Measurements from ENCODE around the gene FGD2.

DNA sequence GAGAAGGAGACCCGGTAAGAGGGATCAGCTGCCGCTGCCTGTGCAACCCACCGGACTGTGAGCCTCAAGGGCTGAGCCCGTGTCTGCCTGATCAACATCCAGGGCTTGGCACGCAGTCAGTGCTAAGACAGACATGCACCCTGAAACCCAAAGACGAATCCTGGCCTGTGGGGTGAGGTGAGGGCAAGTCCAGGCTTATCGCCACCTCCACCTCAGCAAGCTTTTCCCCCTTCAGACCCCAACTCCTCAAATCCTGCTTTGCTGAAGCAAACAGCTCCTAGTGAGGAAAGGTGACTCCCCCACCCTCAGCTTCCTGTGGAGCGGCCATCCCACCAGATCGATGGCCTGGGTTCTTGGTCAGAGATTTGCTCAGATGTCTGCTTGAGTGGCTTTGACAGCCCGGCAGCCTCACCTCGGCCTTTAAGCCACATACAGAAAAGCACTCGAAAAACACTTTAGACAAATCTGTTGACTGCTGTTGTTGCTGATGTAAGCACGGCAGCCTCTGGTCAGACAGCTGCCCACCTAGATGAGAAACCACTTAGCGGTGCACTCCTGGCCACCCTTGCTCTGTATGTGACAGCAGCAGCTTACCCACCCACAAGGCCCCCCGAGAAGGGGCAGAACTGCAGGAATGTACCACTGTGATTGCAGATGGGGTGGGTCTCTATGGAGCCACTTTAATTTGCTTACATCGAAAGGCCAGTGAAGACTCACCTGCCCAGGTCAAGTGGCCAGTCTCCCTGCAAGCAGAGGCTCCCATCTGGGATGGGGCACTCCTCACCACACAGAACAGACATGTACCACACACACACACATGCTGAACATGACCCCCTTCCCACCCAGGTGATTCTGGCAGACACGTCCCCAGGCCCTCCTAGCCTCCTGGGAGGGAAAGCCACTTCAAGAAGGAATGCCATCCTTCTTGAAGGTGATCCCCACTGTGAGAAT is 34.3 kb upstream of the FGD2 start:
- TF ChIP-seq CTCF (conservative IDR thresholded peaks at IDR 0.05; ENCODE audit: low read depth in 2 of 2) (no peak), ZNF331 (CRISPR knock-in tag; IDR thresholded peaks at IDR 0.05; ENCODE audit: low read depth) (no peak), REST (IDR thresholded peaks at IDR 0.05; ENCODE audit: unreplicated experiment) (no peak), EZH2 (IDR thresholded peaks at IDR 0.05; ENCODE audit: low read depth, unreplicated experiment) (no peak), JUNB (IDR thresholded peaks at IDR 0.05; ENCODE audit: unreplicated experiment) (no peak), EZH2phosphoT487 (IDR thresholded peaks at IDR 0.05; ENCODE audit: unreplicated experiment) (no peak), POLR2AphosphoS5 (IDR thresholded peaks at IDR 0.05; ENCODE audit: low read depth) (no peak), NANOG (IDR thresholded peaks at IDR 0.05; ENCODE audit: borderline replicate concordance) (no peak), CREB1 (CRISPR knock-in tag; IDR thresholded peaks at IDR 0.05; ENCODE audit: low read depth) (no peak), ZNF114 (CRISPR knock-in tag; IDR thresholded peaks at IDR 0.05) (no peak), ETS1 (IDR thresholded peaks at IDR 0.05) (no peak)
- TF ChIP-seq, protein P1, sequence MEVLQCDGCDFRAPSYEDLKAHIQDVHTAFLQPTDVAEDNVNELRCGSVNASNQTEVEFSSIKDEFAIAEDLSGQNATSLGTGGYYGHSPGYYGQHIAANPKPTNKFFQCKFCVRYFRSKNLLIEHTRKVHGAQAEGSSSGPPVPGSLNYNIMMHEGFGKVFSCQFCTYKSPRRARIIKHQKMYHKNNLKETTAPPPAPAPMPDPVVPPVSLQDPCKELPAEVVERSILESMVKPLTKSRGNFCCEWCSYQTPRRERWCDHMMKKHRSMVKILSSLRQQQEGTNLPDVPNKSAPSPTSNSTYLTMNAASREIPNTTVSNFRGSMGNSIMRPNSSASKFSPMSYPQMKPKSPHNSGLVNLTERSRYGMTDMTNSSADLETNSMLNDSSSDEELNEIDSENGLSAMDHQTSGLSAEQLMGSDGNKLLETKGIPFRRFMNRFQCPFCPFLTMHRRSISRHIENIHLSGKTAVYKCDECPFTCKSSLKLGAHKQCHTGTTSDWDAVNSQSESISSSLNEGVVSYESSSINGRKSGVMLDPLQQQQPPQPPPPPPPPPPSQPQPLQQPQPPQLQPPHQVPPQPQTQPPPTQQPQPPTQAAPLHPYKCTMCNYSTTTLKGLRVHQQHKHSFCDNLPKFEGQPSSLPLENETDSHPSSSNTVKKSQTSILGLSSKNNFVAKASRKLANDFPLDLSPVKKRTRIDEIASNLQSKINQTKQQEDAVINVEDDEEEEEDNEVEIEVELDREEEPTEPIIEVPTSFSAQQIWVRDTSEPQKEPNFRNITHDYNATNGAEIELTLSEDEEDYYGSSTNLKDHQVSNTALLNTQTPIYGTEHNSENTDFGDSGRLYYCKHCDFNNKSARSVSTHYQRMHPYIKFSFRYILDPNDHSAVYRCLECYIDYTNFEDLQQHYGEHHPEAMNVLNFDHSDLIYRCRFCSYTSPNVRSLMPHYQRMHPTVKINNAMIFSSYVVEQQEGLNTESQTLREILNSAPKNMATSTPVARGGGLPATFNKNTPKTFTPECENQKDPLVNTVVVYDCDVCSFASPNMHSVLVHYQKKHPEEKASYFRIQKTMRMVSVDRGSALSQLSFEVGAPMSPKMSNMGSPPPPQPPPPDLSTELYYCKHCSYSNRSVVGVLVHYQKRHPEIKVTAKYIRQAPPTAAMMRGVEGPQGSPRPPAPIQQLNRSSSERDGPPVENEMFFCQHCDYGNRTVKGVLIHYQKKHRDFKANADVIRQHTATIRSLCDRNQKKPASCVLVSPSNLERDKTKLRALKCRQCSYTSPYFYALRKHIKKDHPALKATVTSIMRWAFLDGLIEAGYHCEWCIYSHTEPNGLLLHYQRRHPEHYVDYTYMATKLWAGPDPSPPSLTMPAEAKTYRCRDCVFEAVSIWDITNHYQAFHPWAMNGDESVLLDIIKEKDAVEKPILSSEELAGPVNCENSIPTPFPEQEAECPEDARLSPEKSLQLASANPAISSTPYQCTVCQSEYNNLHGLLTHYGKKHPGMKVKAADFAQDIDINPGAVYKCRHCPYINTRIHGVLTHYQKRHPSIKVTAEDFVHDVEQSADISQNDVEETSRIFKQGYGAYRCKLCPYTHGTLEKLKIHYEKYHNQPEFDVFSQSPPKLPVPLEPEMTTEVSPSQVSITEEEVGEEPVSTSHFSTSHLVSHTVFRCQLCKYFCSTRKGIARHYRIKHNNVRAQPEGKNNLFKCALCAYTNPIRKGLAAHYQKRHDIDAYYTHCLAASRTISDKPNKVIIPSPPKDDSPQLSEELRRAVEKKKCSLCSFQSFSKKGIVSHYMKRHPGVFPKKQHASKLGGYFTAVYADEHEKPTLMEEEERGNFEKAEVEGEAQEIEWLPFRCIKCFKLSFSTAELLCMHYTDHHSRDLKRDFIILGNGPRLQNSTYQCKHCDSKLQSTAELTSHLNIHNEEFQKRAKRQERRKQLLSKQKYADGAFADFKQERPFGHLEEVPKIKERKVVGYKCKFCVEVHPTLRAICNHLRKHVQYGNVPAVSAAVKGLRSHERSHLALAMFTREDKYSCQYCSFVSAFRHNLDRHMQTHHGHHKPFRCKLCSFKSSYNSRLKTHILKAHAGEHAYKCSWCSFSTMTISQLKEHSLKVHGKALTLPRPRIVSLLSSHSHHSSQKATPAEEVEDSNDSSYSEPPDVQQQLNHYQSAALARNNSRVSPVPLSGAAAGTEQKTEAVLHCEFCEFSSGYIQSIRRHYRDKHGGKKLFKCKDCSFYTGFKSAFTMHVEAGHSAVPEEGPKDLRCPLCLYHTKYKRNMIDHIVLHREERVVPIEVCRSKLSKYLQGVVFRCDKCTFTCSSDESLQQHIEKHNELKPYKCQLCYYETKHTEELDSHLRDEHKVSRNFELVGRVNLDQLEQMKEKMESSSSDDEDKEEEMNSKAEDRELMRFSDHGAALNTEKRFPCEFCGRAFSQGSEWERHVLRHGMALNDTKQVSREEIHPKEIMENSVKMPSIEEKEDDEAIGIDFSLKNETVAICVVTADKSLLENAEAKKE (CRISPR knock-in tag; IDR thresholded peaks at IDR 0.05) = no peak
